ENCODE data around the gene PNPLA4. TPM values are rescaled to one million over a fixed set of nuclear protein-coding genes. Genes with fewer than 3 reads are reported as not detected.

Gene PNPLA4
- total RNA-seq, 1 experiment from 2014 or later: 14.1 TPM

DNA sequence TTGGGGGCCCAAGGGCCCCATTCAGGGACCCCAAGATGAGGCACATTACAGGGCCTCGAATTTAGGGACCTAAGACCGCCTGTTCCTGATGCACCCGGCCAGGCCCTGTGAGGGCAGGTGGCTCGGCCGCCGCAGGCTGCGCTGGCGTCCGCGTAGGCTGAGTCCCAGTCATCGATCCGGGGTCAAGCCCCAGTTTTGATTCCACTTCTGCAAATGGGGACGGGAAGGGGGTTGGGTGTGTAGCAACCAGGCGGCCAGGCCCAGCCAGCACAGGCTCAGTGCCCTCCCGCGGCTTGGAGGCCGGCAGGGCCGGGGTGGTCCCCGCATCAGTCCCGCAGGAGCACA lies 327 bp downstream of the PNPLA4 start:
- Histone ChIP-seq H3K9me3 (ENCODE audit: low read depth, low read length, poor library complexity, severe bottlenecking) (no peaks in the 10 kb centered on the region), H3K27me3 (replicated peaks; ENCODE audit: insufficient read depth, low read depth, low read length, poor library complexity) (no peaks in the 10 kb centered on the region), H3K4me3 (ENCODE audit: low read depth, low read length, poor library complexity, severe bottlenecking) (peak overlapping the region; percentile 52), H3K36me3 (ENCODE audit: insufficient read depth, low read length, poor library complexity, severe bottlenecking) (no peaks in the 10 kb centered on the region), H3K27ac (ENCODE audit: low read depth, low read length, poor library complexity, severe bottlenecking) (peak overlapping the region; percentile 67), H3K4me1 (ENCODE audit: insufficient read depth, low read length, poor library complexity, severe bottlenecking) (peaks cover 3% of the 10 kb centered on the region)
- intact Hi-C loops (cut with micrococcal nuclease; ENCODE audit: unreplicated experiment): loop anchor here (5.0 to 10.0 kb wide), 3 partner anchors 212 to 1902 kb away; no protein-coding TSS in a partner anchor
- no TSS peak for BruUV-seq (replicated peaks)
- DNase-seq (ENCODE audit: low spot score): no peak
- CTCF ChIA-PET: no interaction called here
- POLR2A ChIA-PET (ENCODE audit: low non-redundant PET): no interaction called here
- no peak for TF ChIP-seq EZH2 (IDR thresholded peaks at IDR 0.05; ENCODE audit: borderline replicate concordance, low read depth, low read length, poor library complexity, severe bottlenecking)
- TF ChIP-seq, protein P1, sequence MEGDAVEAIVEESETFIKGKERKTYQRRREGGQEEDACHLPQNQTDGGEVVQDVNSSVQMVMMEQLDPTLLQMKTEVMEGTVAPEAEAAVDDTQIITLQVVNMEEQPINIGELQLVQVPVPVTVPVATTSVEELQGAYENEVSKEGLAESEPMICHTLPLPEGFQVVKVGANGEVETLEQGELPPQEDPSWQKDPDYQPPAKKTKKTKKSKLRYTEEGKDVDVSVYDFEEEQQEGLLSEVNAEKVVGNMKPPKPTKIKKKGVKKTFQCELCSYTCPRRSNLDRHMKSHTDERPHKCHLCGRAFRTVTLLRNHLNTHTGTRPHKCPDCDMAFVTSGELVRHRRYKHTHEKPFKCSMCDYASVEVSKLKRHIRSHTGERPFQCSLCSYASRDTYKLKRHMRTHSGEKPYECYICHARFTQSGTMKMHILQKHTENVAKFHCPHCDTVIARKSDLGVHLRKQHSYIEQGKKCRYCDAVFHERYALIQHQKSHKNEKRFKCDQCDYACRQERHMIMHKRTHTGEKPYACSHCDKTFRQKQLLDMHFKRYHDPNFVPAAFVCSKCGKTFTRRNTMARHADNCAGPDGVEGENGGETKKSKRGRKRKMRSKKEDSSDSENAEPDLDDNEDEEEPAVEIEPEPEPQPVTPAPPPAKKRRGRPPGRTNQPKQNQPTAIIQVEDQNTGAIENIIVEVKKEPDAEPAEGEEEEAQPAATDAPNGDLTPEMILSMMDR (conservative IDR thresholded peaks at IDR 0.05; ENCODE audit: low read depth, low read length): no peak

DNA sequence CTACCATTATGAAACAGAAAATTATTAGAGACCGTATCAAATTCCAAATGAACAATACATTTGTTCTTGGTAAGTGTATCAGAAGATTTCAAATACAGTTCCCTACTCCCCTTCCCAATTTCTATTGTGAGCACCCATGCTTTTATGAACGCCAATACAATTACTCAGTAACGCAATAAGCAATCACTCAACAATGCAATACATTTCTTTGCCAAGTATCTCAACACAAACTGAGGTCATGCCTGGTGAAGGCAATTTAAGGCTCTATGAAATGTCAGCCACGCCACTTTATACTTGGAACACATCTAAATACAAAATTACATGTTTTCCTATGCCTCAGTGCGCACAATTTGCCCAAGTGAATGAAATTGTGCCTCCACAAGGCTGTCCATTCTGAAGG lies 712 bp downstream of the PNPLA4 start:
- TF ChIP-seq, protein P1 (conservative IDR thresholded peaks at IDR 0.05; ENCODE audit: low read depth, low read length): no peak
- no peak for TF ChIP-seq EZH2 (IDR thresholded peaks at IDR 0.05; ENCODE audit: borderline replicate concordance, low read depth, low read length, poor library complexity, severe bottlenecking)

DNA sequence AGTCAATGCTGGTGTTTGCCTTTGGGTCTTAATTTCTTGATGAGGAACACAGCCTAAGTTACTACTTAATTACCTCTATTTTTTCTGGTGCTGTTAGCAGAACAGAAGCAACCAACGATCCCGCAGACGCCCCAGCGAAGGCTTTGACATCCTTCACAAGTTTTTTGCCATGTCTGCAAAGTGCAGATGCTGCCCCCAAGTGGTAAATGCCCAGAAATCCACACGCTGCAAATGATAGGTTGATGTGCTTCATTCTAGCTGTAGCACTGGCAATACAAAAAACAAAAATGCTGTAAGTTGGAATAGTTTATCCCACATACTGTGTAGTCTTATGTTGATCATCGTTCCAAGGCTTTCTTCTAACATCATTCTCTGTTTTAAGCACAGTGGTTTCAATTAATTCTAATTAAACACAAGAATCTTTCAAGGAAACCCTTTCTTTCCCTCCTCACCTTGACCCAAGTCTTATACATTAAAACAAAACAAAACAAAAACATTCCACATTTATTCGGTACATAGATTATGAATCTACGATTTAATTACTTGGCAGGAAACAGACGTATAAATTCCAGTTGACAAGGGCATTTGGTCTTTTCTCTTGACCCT lies 1.2 kb downstream of the PNPLA4 start:
- Histone ChIP-seq H3K4me1 (ENCODE audit: insufficient read depth, low read length, poor library complexity, severe bottlenecking) (peaks cover 3% of the 10 kb centered on the region), H3K4me3 (ENCODE audit: low read depth, low read length, poor library complexity, severe bottlenecking) (no peak overlapping the region), H3K36me3 (ENCODE audit: insufficient read depth, low read length, poor library complexity, severe bottlenecking) (no peaks in the 10 kb centered on the region), H3K9me3 (ENCODE audit: low read depth, low read length, poor library complexity, severe bottlenecking) (no peaks in the 10 kb centered on the region), H3K27ac (ENCODE audit: low read depth, low read length, poor library complexity, severe bottlenecking) (no peak overlapping the region), H3K27me3 (replicated peaks; ENCODE audit: insufficient read depth, low read depth, low read length, poor library complexity) (no peaks in the 10 kb centered on the region)
- TF ChIP-seq, protein P1 (conservative IDR thresholded peaks at IDR 0.05; ENCODE audit: low read depth, low read length): peak; percentile 81
- TF ChIP-seq EZH2 (IDR thresholded peaks at IDR 0.05; ENCODE audit: borderline replicate concordance, low read depth, low read length, poor library complexity, severe bottlenecking): no peak
- BruUV-seq (replicated peaks): TSS peak; percentile 42
- ChIA-PET POLR2A (ENCODE audit: low non-redundant PET) (no interaction called here), CTCF (no interaction called here)
- intact Hi-C loops (cut with micrococcal nuclease; ENCODE audit: unreplicated experiment): loop anchor here (5.0 to 10.0 kb wide), 3 partner anchors 211 to 1901 kb away; no protein-coding TSS in a partner anchor
- DNase-seq (ENCODE audit: low spot score): peak; percentile 83

More for the DNA sequence above, 712 bp downstream of the PNPLA4 start:
- CTCF ChIA-PET: no interaction called here
- intact Hi-C loops (cut with micrococcal nuclease; ENCODE audit: unreplicated experiment): loop anchor here (5.0 to 10.0 kb wide), 3 partner anchors 212 to 1902 kb away; no protein-coding TSS in a partner anchor
- no peaks in the 10 kb centered on the region for H3K9me3 ChIP-seq (ENCODE audit: low read depth, low read length, poor library complexity, severe bottlenecking)
- H3K27ac ChIP-seq (ENCODE audit: low read depth, low read length, poor library complexity, severe bottlenecking): peak overlapping the region; percentile 67
- no peaks in the 10 kb centered on the region for H3K36me3 ChIP-seq (ENCODE audit: insufficient read depth, low read length, poor library complexity, severe bottlenecking)
- no peaks in the 10 kb centered on the region for H3K27me3 ChIP-seq (replicated peaks; ENCODE audit: insufficient read depth, low read depth, low read length, poor library complexity)
- BruUV-seq (replicated peaks): no TSS peak
- H3K4me3 ChIP-seq (ENCODE audit: low read depth, low read length, poor library complexity, severe bottlenecking): peak overlapping the region; percentile 52
- POLR2A ChIA-PET (ENCODE audit: low non-redundant PET): no interaction called here
- peaks cover 3% of the 10 kb centered on the region for H3K4me1 ChIP-seq (ENCODE audit: insufficient read depth, low read length, poor library complexity, severe bottlenecking)
- DNase-seq (ENCODE audit: low spot score): no peak
